H1 (cell line): Measurements from ENCODE around the gene FANCM. TPM values are rescaled to one million over a fixed set of nuclear protein-coding genes. Genes with fewer than 3 reads are reported as not detected.

Experiments used
- CTCF ChIA-PET: fragments of 300-600 bp; sonication (Branson Sonifier 250); formaldehyde crosslinking; loops from one replicate; lab custom pipeline; 2021; ENCODE audit not compliant: partially characterized antibody; lab: Charles Lee
- POLR2A ChIA-PET: fragments of 300-600 bp; sonication (Branson Sonifier 250); formaldehyde crosslinking; loops from one replicate; lab custom pipeline; 2021; ENCODE audit warnings: inconsistent platforms; ENCODE audit not compliant: partially characterized antibody; lab: Charles Lee
- DNase-seq, 2 experiments: peaks; one replicate each; pipeline versions ENCODE4 v3.0.0 to v3.0.0-alpha.2; 2010 to 2022; ENCODE audit warnings: low spot score in 2 of 2, low read depth in 1 of 2, mixed read lengths in 1 of 2
- FAIRE-seq: peaks from 2 replicates; lab custom pipeline; 2011; peaks lifted over from hg19 to GRCh38; lab: Jason Lieb, UNC
- H2AFZ ChIP-seq: 2 replicates; pipeline ENCODE4 v1.8.1; 2012; ENCODE audit warnings: low read length, inconsistent platforms
- H2AK5ac ChIP-seq: 2 replicates; pipeline ENCODE4 v1.6.1; 2013; ENCODE audit warnings: low read depth, low read length
- H2BK120ac ChIP-seq: replicated peaks from 2 replicates; pipeline ENCODE3; 2013; ENCODE audit warnings: low read depth, low read length, inconsistent platforms
- H2BK12ac ChIP-seq: 2 replicates; pipeline ENCODE4 v1.6.1; 2013; ENCODE audit warnings: low read depth, low read length
- H2BK15ac ChIP-seq: 2 replicates; pipeline ENCODE4 v1.6.1; 2013; ENCODE audit warnings: low read length
- H2BK20ac ChIP-seq: 2 replicates; pipeline ENCODE4 v1.6.1; 2013; ENCODE audit warnings: low read length
- H2BK5ac ChIP-seq: 2 replicates; pipeline ENCODE4 v1.6.1; 2013; ENCODE audit warnings: low read depth, low read length
- H3K14ac ChIP-seq: 2 replicates; pipeline ENCODE4 v1.6.1; 2013; ENCODE audit warnings: inconsistent platforms; ENCODE audit not compliant: insufficient read length
- H3K18ac ChIP-seq: 2 replicates; pipeline ENCODE4 v1.6.1; 2013; ENCODE audit warnings: low read length; ENCODE audit errors: extremely low read depth
- H3K23ac ChIP-seq: 2 replicates; pipeline ENCODE4 v1.6.1; 2013; ENCODE audit warnings: inconsistent platforms; ENCODE audit not compliant: insufficient read length
- H3K23me2 ChIP-seq: 2 replicates; pipeline ENCODE4 v1.6.1; 2013; ENCODE audit warnings: low read depth, low read length
- H3K27ac ChIP-seq: 2 replicates; pipeline ENCODE4 v1.6.1; 2011; ENCODE audit warnings: low read depth, low read length, inconsistent platforms
- H3K27me3 ChIP-seq, 4 experiments: replicated peaks in 1 of 4; 1 replicate in 1 of 4; 2 replicates in 3 of 4; pipeline versions ENCODE4 v1.6.1 to v1.8.1; 2011 to 2013; ENCODE audit warnings: low read length in 3 of 4, mild to moderate bottlenecking in 3 of 4, inconsistent platforms in 2 of 4, mixed read lengths in 2 of 4, moderate library complexity in 1 of 4; ENCODE audit not compliant: control insufficient read depth in 3 of 4, insufficient read depth in 3 of 4; ENCODE audit errors: extremely low read depth in 1 of 4
- H3K36me3 ChIP-seq, 4 experiments: 2 replicates each; pipeline versions ENCODE4 v1.6.1 to v1.8.1; 2011 to 2013; ENCODE audit warnings: mild to moderate bottlenecking in 4 of 4, low read length in 3 of 4, moderate library complexity in 2 of 4, control low read depth in 1 of 4, inconsistent platforms in 1 of 4; ENCODE audit not compliant: insufficient read depth in 4 of 4, control insufficient read depth in 2 of 4
- H3K4ac ChIP-seq: replicated peaks from 2 replicates; pipeline ENCODE3; 2013; ENCODE audit warnings: low read length, low read depth, mixed read lengths, inconsistent platforms; ENCODE audit not compliant: insufficient read length
- H3K4me1 ChIP-seq, 4 experiments: replicated peaks in 1 of 4; 1 replicate in 1 of 4; 2 replicates in 3 of 4; pipeline versions ENCODE4 v1.6.1 to v1.8.1; 2011 to 2013; ENCODE audit warnings: low read length in 3 of 4, inconsistent platforms in 2 of 4, mixed read lengths in 1 of 4; ENCODE audit not compliant: insufficient read depth in 4 of 4, control insufficient read depth in 3 of 4
- H3K4me2 ChIP-seq, 2 experiments: 2 replicates each; pipeline versions ENCODE4 v1.6.1 to v1.8.1; 2011 to 2013; ENCODE audit warnings: low read depth in 2 of 2, low read length in 2 of 2, control low read depth in 1 of 2, inconsistent platforms in 1 of 2, mild to moderate bottlenecking in 1 of 2; ENCODE audit not compliant: insufficient read depth in 1 of 2
- H3K4me3 ChIP-seq, 4 experiments: fragments of 200-600, 300-600 bp in 1 of 4; sonication (generic), shearing (Covaris generic), sonication (Bioruptor Twin) in 1 of 4; 2 replicates each; pipeline versions ENCODE4 v1.5.1 to v1.8.1; 2011 to 2016; ENCODE audit warnings: low read length in 4 of 4, low read depth in 3 of 4, control low read depth in 2 of 4, inconsistent platforms in 2 of 4, mild to moderate bottlenecking in 2 of 4, mixed read lengths in 1 of 4, moderate library complexity in 1 of 4; ENCODE audit not compliant: insufficient read depth in 2 of 4; ENCODE audit errors: extremely low read depth in 1 of 4
- H3K56ac ChIP-seq: replicated peaks from 2 replicates; pipeline ENCODE3; 2013; ENCODE audit warnings: low read depth, mild to moderate bottlenecking, mixed read lengths, low read length, inconsistent platforms; ENCODE audit not compliant: insufficient read length
- H3K79me1 ChIP-seq: 2 replicates; pipeline ENCODE4 v1.6.1; 2013; ENCODE audit warnings: low read depth, low read length, control low read depth
- H3K79me2 ChIP-seq, 2 experiments: 2 replicates each; pipeline versions ENCODE4 v1.6.1 to v1.8.1; 2012 to 2013; ENCODE audit warnings: low read length in 2 of 2, mild to moderate bottlenecking in 2 of 2, inconsistent platforms in 1 of 2; ENCODE audit not compliant: insufficient read depth in 2 of 2, control insufficient read depth in 1 of 2
- H3K9ac ChIP-seq, 4 experiments: replicated peaks in 1 of 4; 1 replicate in 1 of 4; 2 replicates in 3 of 4; pipeline versions ENCODE4 v1.6.1 to v1.8.1; 2011 to 2013; ENCODE audit warnings: low read depth in 3 of 4, low read length in 3 of 4, control low read depth in 2 of 4, mild to moderate bottlenecking in 2 of 4, moderate library complexity in 2 of 4, inconsistent platforms in 1 of 4; ENCODE audit errors: extremely low read depth in 1 of 4
- H3K9me3 ChIP-seq, 2 experiments: 2 replicates each; pipeline versions ENCODE4 v1.6.1 to v1.8.1; 2012 to 2013; ENCODE audit warnings: mild to moderate bottlenecking in 2 of 2, moderate library complexity in 2 of 2, control low read depth in 1 of 2, inconsistent platforms in 1 of 2, low read depth in 1 of 2, low read length in 1 of 2, mixed read lengths in 1 of 2; ENCODE audit not compliant: insufficient read depth in 2 of 2
- H4K20me1 ChIP-seq, 2 experiments: replicated peaks in 1 of 2; 2 replicates each; pipeline versions ENCODE3 to v1.8.1; 2011 to 2013; ENCODE audit warnings: inconsistent platforms in 2 of 2, low read length in 2 of 2, mild to moderate bottlenecking in 1 of 2; ENCODE audit not compliant: insufficient read depth in 2 of 2, control insufficient read depth in 1 of 2
- H4K5ac ChIP-seq: 2 replicates; pipeline ENCODE4 v1.6.1; 2013; ENCODE audit warnings: low read length, low read depth, mixed read lengths, inconsistent platforms; ENCODE audit not compliant: insufficient read length
- H4K8ac ChIP-seq: 2 replicates; pipeline ENCODE4 v1.8.0; 2013; ENCODE audit warnings: mild to moderate bottlenecking, moderate library complexity, low read length, inconsistent platforms; ENCODE audit not compliant: insufficient read depth; ENCODE audit errors: extremely low read depth
- H4K91ac ChIP-seq: replicated peaks from 2 replicates; pipeline ENCODE3; 2013; ENCODE audit warnings: low read length, mixed read lengths, inconsistent platforms; ENCODE audit not compliant: insufficient read length
- EP300 ChIP-seq, 2 experiments: IDR thresholded peaks; 1 replicate in 1 of 2; 2 replicates in 1 of 2; pipeline ENCODE4 v1.6.1; 2011 to 2012; ENCODE audit warnings: low read depth in 2 of 2, low read length in 2 of 2, mild to moderate bottlenecking in 2 of 2, borderline replicate concordance in 1 of 2, inconsistent platforms in 1 of 2, moderate library complexity in 1 of 2
- MAFK ChIP-seq: IDR thresholded peaks from 2 replicates; pipeline ENCODE4 v1.6.1; 2012; ENCODE audit warnings: low read depth, mild to moderate bottlenecking, improper control_type of control experiment, low read length
- WGBS, 2 experiments: shearing (Covaris generic) in 1 of 2; methylation state at CpG; one replicate each; pipeline versions ENCODE4 v1.1.6 to v1.1.7; 2013 to 2015; ENCODE audit warnings: low lambda C conversion rate in 2 of 2, mixed read lengths in 2 of 2, inconsistent platforms in 1 of 2, low coverage in 1 of 2, missing lambda C conversion rate in 1 of 2; ENCODE audit not compliant: insufficient replicate concordance in 2 of 2, insufficient coverage in 1 of 2, insufficient read length in 1 of 2; ENCODE audit errors: extremely low coverage in 1 of 2, missing lambda C conversion rate in 1 of 2; 5-methylcytosine and 5-hydroxymethylcytosine counted together
- polyA plus RNA-seq, 7 experiments: library from polyadenylated mRNA; depleted of rRNA in 3 of 7; stranded (reverse) in 5 of 7; unstranded in 2 of 7; fragments of >200 nt in 5 of 7; fragments of 200-250 nt in 2 of 7; gene quantifications; 1 replicate in 5 of 7; 2 replicates in 1 of 7; 4 replicates in 1 of 7; pipeline versions ENCODE4 v1.2.1 to v1.2.3, GENCODE V29; 2011 to 2013; ENCODE audit warnings: missing spikeins in 2 of 7, mixed read lengths in 2 of 7
- total RNA-seq: library from RNA; stranded (reverse); fragmentation: NEBNext Ultra II Directional; extraction: Animal tissue kit (Norgen Biotek cat#: 25700); gene quantifications from 2 replicates; pipeline ENCODE4 v1.2.1, GENCODE V29; 2021

The FANCM gene
- total and polyA plus RNA-seq, 2 of the 8 experiments (the other 6 are each of a cell fraction or from before 2014, with no cell fraction given), result 3.2 to 10.5 TPM

DNA sequence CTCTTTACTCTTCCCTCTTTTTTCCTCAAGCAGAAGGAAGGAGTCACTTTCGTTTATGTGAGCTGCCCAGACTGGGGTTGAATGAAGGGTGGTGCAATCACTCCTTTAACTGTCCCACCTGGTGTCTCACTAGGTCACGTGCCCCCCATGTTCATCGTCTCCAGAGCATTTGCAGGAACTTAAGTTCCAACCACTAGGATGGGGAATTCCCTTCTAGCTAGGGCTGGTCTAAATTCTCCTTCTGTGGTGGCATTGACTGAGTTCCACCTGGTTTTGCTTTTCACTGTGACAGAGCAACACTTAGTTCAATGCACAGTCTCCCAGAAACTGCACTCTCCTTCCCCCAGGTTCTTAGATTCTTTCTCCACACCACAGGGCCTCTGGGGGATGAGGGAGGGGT, 9.5 kb downstream of the FANCM start:
- Histone ChIP-seq H4K91ac (no peak overlapping the region), H4K5ac (no peak overlapping the region), H3K18ac (no peak overlapping the region), H2BK120ac (no peak overlapping the region), H2BK12ac (no peak overlapping the region), H2BK15ac (no peak overlapping the region), H3K9me3 (no peaks in the 10 kb centered on the region), H3K14ac (no peak overlapping the region), H3K4ac (no peak overlapping the region), H3K56ac (no peak overlapping the region), H4K8ac (no peak overlapping the region), H3K4me3 (no peak overlapping the region), H2AK5ac (no peak overlapping the region), H3K23ac (no peak overlapping the region), H3K27ac (no peak overlapping the region), H3K23me2 (no peaks in the 10 kb centered on the region; the same call in 1 of the 2 replicates), H3K79me1 (peaks cover 2% of the 10 kb centered on the region; the same call in 1 of the 2 replicates), H3K4me2 (no peak overlapping the region), H4K20me1 (no peaks in the 10 kb centered on the region), H3K9ac (no peak overlapping the region), H3K4me1 (peaks cover 0 to 4% (median 1%) of the 10 kb centered on the region in 4 experiments; a peak in 2 of 7 replicates), H2AFZ (no peak overlapping the region), H2BK20ac (no peak overlapping the region), H3K36me3 (peaks cover 0 to 5% (median 1%) of the 10 kb centered on the region in 4 experiments; a peak in 2 of 8 replicates), H2BK5ac (no peak overlapping the region), H3K27me3 (no peaks in the 10 kb centered on the region), H3K79me2 (peaks cover 0 to 21% of the 10 kb centered on the region in 2 experiments; a peak in 2 of 4 replicates)
- ChIA-PET POLR2A (interaction anchor here (0.6 to 1.0 kb wide), 2 partner anchors 16 to 119 kb away, joined by 3 read pairs; no protein-coding TSS in a partner anchor), CTCF (interaction anchor here (0.9 kb wide), 1 partner anchor 9 kb away, joined by 3 read pairs; the partner anchor contains the start of gene FANCM)
- TF ChIP-seq EP300 (IDR thresholded peaks at IDR 0.05; ENCODE audit: borderline replicate concordance in 1 of 2, low read depth in 2 of 2, low read length in 2 of 2) (no peak), MAFK (no peak)
- 94% methylated on average over 3 of the region's 3 CpGs; no CpG with 5 or more reads in 1 of the 2 experiments for WGBS, 2 experiments
- FAIRE-seq, result no peak
- no peak for DNase-seq
